ENCODE results near the gene CDC42BPG.
"Not testable (repeated sequence)": the region's sequence is repeated elsewhere in the genome, so short reads cannot be mapped to it uniquely, and the experiment has no call there.

The CDC42BPG gene

GRCh38 chr11:64849598-64850356, 5.3 kb upstream of the CDC42BPG start:
- H3K9me3 ChIP-seq (ENCODE audit: control insufficient read depth, low read length): no peaks in the 10 kb centered on the region
- H3K27me3 ChIP-seq (replicated peaks; ENCODE audit: control insufficient read depth, insufficient read depth, low read length, poor library complexity, severe bottlenecking): no peaks in the 10 kb centered on the region
- no peak overlapping the region for H3K4me3 ChIP-seq (ENCODE audit: insufficient read depth, low read depth, low read length, poor library complexity, severe bottlenecking)
- H3K27ac ChIP-seq (ENCODE audit: insufficient read depth, low read length, poor library complexity, severe bottlenecking): peak overlapping the region; percentile 81
- peaks cover 67% of the 10 kb centered on the region for H3K4me1 ChIP-seq (ENCODE audit: control insufficient read depth, insufficient read depth, low read length, poor library complexity, severe bottlenecking)
- H3K36me3 ChIP-seq (ENCODE audit: control insufficient read depth, insufficient read depth, low read length): peaks cover 28% of the 10 kb centered on the region
- DNase-seq: no peak

- no peak for DNase-seq
- no peaks in the 10 kb centered on the region for H3K27me3 ChIP-seq (replicated peaks; ENCODE audit: control insufficient read depth, insufficient read depth, low read length, poor library complexity, severe bottlenecking)
- H3K27ac ChIP-seq (ENCODE audit: insufficient read depth, low read length, poor library complexity, severe bottlenecking): peak overlapping the region; percentile 42
- no peaks in the 10 kb centered on the region for H3K9me3 ChIP-seq (ENCODE audit: control insufficient read depth, low read length)
- peaks cover 59% of the 10 kb centered on the region for H3K4me1 ChIP-seq (ENCODE audit: control insufficient read depth, insufficient read depth, low read length, poor library complexity, severe bottlenecking)
- H3K36me3 ChIP-seq (ENCODE audit: control insufficient read depth, insufficient read depth, low read length): peaks cover 21% of the 10 kb centered on the region
- H3K4me3 ChIP-seq (ENCODE audit: insufficient read depth, low read depth, low read length, poor library complexity, severe bottlenecking): no peak overlapping the region
Observed at GRCh38 chr11:64848826-64849597, 4.6 kb upstream of the CDC42BPG start.

- H3K4me3 ChIP-seq (ENCODE audit: insufficient read depth, low read depth, low read length, poor library complexity, severe bottlenecking): no peak overlapping the region
- no peak for DNase-seq
- peaks cover 16% of the 10 kb centered on the region for H3K36me3 ChIP-seq (ENCODE audit: control insufficient read depth, insufficient read depth, low read length)
- no peaks in the 10 kb centered on the region for H3K9me3 ChIP-seq (ENCODE audit: control insufficient read depth, low read length)
- H3K4me1 ChIP-seq (ENCODE audit: control insufficient read depth, insufficient read depth, low read length, poor library complexity, severe bottlenecking): peaks cover 52% of the 10 kb centered on the region
- no peaks in the 10 kb centered on the region for H3K27me3 ChIP-seq (replicated peaks; ENCODE audit: control insufficient read depth, insufficient read depth, low read length, poor library complexity, severe bottlenecking)
- H3K27ac ChIP-seq (ENCODE audit: insufficient read depth, low read length, poor library complexity, severe bottlenecking): peak overlapping the region; percentile 42
Observed at GRCh38 chr11:64848214-64848825, 3.9 kb upstream of the CDC42BPG start.

GRCh38 chr11:64846998-64847666, 2.7 kb upstream of the CDC42BPG start:
- peak; percentile 77 to 89 (median 87) for DNase-seq
- H3K4me1 ChIP-seq (ENCODE audit: control insufficient read depth, insufficient read depth, low read length, poor library complexity, severe bottlenecking): peaks cover 41% of the 10 kb centered on the region
- H3K9me3 ChIP-seq (ENCODE audit: control insufficient read depth, low read length): no peaks in the 10 kb centered on the region
- H3K4me3 ChIP-seq (ENCODE audit: insufficient read depth, low read depth, low read length, poor library complexity, severe bottlenecking): no peak overlapping the region
- H3K27me3 ChIP-seq (replicated peaks; ENCODE audit: control insufficient read depth, insufficient read depth, low read length, poor library complexity, severe bottlenecking): no peaks in the 10 kb centered on the region
- no peak overlapping the region for H3K27ac ChIP-seq (ENCODE audit: insufficient read depth, low read length, poor library complexity, severe bottlenecking)
- peaks cover 5% of the 10 kb centered on the region for H3K36me3 ChIP-seq (ENCODE audit: control insufficient read depth, insufficient read depth, low read length)

GRCh38 chr11:64845776-64846129, 1.3 kb upstream of the CDC42BPG start:
- not testable (repeated sequence) for H3K4me3 ChIP-seq (ENCODE audit: insufficient read depth, low read depth, low read length, poor library complexity, severe bottlenecking); H3K27me3 ChIP-seq (replicated peaks; ENCODE audit: control insufficient read depth, insufficient read depth, low read length, poor library complexity, severe bottlenecking); DNase-seq; H3K9me3 ChIP-seq (ENCODE audit: control insufficient read depth, low read length); H3K36me3 ChIP-seq (ENCODE audit: control insufficient read depth, insufficient read depth, low read length); H3K27ac ChIP-seq (ENCODE audit: insufficient read depth, low read length, poor library complexity, severe bottlenecking)
- peaks cover 27% of the 10 kb centered on the region for H3K4me1 ChIP-seq (ENCODE audit: control insufficient read depth, insufficient read depth, low read length, poor library complexity, severe bottlenecking)

GRCh38 chr11:64845129-64845775, 799 bp upstream of the CDC42BPG start:
- Histone ChIP-seq H3K36me3 (ENCODE audit: control insufficient read depth, insufficient read depth, low read length) (no peaks in the 10 kb centered on the region), H3K4me1 (ENCODE audit: control insufficient read depth, insufficient read depth, low read length, poor library complexity, severe bottlenecking) (peaks cover 27% of the 10 kb centered on the region), H3K27me3 (replicated peaks; ENCODE audit: control insufficient read depth, insufficient read depth, low read length, poor library complexity, severe bottlenecking) (no peaks in the 10 kb centered on the region), H3K27ac (ENCODE audit: insufficient read depth, low read length, poor library complexity, severe bottlenecking) (peak overlapping the region; percentile 20), H3K4me3 (ENCODE audit: insufficient read depth, low read depth, low read length, poor library complexity, severe bottlenecking) (peak overlapping the region; percentile 42), H3K9me3 (ENCODE audit: control insufficient read depth, low read length) (no peaks in the 10 kb centered on the region)
- no peak for DNase-seq

GRCh38 chr11:64843686-64844329, 645 bp downstream of the CDC42BPG start:
- Histone ChIP-seq H3K27ac (ENCODE audit: insufficient read depth, low read length, poor library complexity, severe bottlenecking) (no peak overlapping the region), H3K27me3 (replicated peaks; ENCODE audit: control insufficient read depth, insufficient read depth, low read length, poor library complexity, severe bottlenecking) (no peaks in the 10 kb centered on the region), H3K36me3 (ENCODE audit: control insufficient read depth, insufficient read depth, low read length) (peaks cover 3% of the 10 kb centered on the region), H3K9me3 (ENCODE audit: control insufficient read depth, low read length) (no peaks in the 10 kb centered on the region), H3K4me1 (ENCODE audit: control insufficient read depth, insufficient read depth, low read length, poor library complexity, severe bottlenecking) (peaks cover 16% of the 10 kb centered on the region), H3K4me3 (ENCODE audit: insufficient read depth, low read depth, low read length, poor library complexity, severe bottlenecking) (peak overlapping the region; percentile 41)
- no peak for DNase-seq

GRCh38 chr11:64842851-64843685, 1.4 kb downstream of the CDC42BPG start:
- H3K36me3 ChIP-seq (ENCODE audit: control insufficient read depth, insufficient read depth, low read length): peaks cover 6% of the 10 kb centered on the region
- no peak overlapping the region for H3K27ac ChIP-seq (ENCODE audit: insufficient read depth, low read length, poor library complexity, severe bottlenecking)
- peaks cover 9% of the 10 kb centered on the region for H3K4me1 ChIP-seq (ENCODE audit: control insufficient read depth, insufficient read depth, low read length, poor library complexity, severe bottlenecking)
- H3K4me3 ChIP-seq (ENCODE audit: insufficient read depth, low read depth, low read length, poor library complexity, severe bottlenecking): no peak overlapping the region
- no peak for DNase-seq
- H3K9me3 ChIP-seq (ENCODE audit: control insufficient read depth, low read length): no peaks in the 10 kb centered on the region
- H3K27me3 ChIP-seq (replicated peaks; ENCODE audit: control insufficient read depth, insufficient read depth, low read length, poor library complexity, severe bottlenecking): no peaks in the 10 kb centered on the region

All from effector memory CD4-positive, alpha-beta T cell (primary cell).